CD14-positive monocyte (primary cell): ENCODE results near the gene TMEM140. TPM values are rescaled to one million over a fixed set of nuclear protein-coding genes. Genes with fewer than 3 reads are reported as not detected.

Source experiments
- DNase-seq, 3 donors: peaks; one replicate each; pipeline ENCODE4 v3.0.0-alpha.2; 2011 to 2022
- H2AFZ ChIP-seq: 2 replicates; pipeline ENCODE4 v1.6.0; 2012; ENCODE audit warnings: mild to moderate bottlenecking, low read depth, low read length, inconsistent platforms; ENCODE audit not compliant: insufficient read depth, poor library complexity, severe bottlenecking
- H3K27ac ChIP-seq, 2 donors: 1 replicate in 1 of 2; 2 replicates in 1 of 2; pipeline ENCODE4 v1.5.1; 2012 to 2013; ENCODE audit warnings: low read length in 2 of 2, control low read depth in 1 of 2, inconsistent platforms in 1 of 2, low read depth in 1 of 2, mild to moderate bottlenecking in 1 of 2
- H3K27me3 ChIP-seq, 2 donors: one replicate each; pipeline versions ENCODE4 v1.6.0 to v1.6.1; 2011 to 2013; ENCODE audit warnings: low read length in 2 of 2; ENCODE audit not compliant: control insufficient read depth in 2 of 2, insufficient read depth in 2 of 2
- H3K36me3 ChIP-seq, 2 donors: replicated peaks in 1 of 2; 1 replicate in 1 of 2; 2 replicates in 1 of 2; pipeline versions ENCODE4 v1.5.1 to v1.6.1; 2012 to 2013; ENCODE audit warnings: low read length in 2 of 2, control low read depth in 1 of 2, inconsistent platforms in 1 of 2, mild to moderate bottlenecking in 1 of 2; ENCODE audit not compliant: insufficient read depth in 2 of 2, control insufficient read depth in 1 of 2
- H3K4me1 ChIP-seq, 2 donors: 1 replicate in 1 of 2; 2 replicates in 1 of 2; pipeline versions ENCODE4 v1.5.1 to v1.6.1; 2012 to 2013; ENCODE audit warnings: low read length in 2 of 2, control low read depth in 1 of 2, inconsistent platforms in 1 of 2, mild to moderate bottlenecking in 1 of 2, moderate library complexity in 1 of 2; ENCODE audit not compliant: insufficient read depth in 2 of 2, control insufficient read depth in 1 of 2
- H3K4me2 ChIP-seq: replicated peaks from 2 replicates; pipeline ENCODE3; 2012; ENCODE audit warnings: low read length, moderate library complexity, mild to moderate bottlenecking; ENCODE audit not compliant: poor library complexity, severe bottlenecking; ENCODE audit errors: extremely low read depth
- H3K4me3 ChIP-seq, 3 experiments: fragments of 200-600 bp in 1 of 3; sonication (generic) in 1 of 3; replicated peaks in 1 of 3; 1 replicate in 2 of 3; 2 replicates in 1 of 3; pipeline ENCODE4 v1.5.1; 2011 to 2013; ENCODE audit warnings: low read length in 3 of 3, mild to moderate bottlenecking in 3 of 3, control low read depth in 2 of 3, low read depth in 2 of 3, inconsistent platforms in 1 of 3, moderate library complexity in 1 of 3
- H3K79me2 ChIP-seq: 2 replicates; pipeline ENCODE4 v1.6.0; 2012; ENCODE audit warnings: mild to moderate bottlenecking, control low read depth, inconsistent platforms, low read length, moderate library complexity; ENCODE audit not compliant: insufficient read depth
- H3K9ac ChIP-seq: 2 replicates; pipeline ENCODE4 v1.6.0; 2017; ENCODE audit warnings: low read length, mild to moderate bottlenecking; ENCODE audit not compliant: insufficient read depth, poor library complexity, severe bottlenecking
- H3K9me3 ChIP-seq, 2 donors: replicated peaks in 1 of 2; 1 replicate in 1 of 2; 2 replicates in 1 of 2; pipeline versions ENCODE4 v1.5.1 to v1.6.1; 2012 to 2013; ENCODE audit warnings: low read length in 2 of 2, control low read depth in 1 of 2; ENCODE audit not compliant: control insufficient read depth in 1 of 2, insufficient read depth in 1 of 2
- H4K20me1 ChIP-seq: 2 replicates; pipeline ENCODE4 v1.6.0; 2012; ENCODE audit warnings: mild to moderate bottlenecking, low read length, control low read depth, moderate library complexity; ENCODE audit not compliant: insufficient read depth
- H3K27ac Mint-ChIP-seq, 7 donors: one replicate each; pipeline ENCODE4 v1.8.0; 2020; ENCODE audit warnings: mild to moderate bottlenecking in 7 of 7, mixed read lengths in 7 of 7, moderate library complexity in 6 of 7, inconsistent platforms in 2 of 7
- H3K27me3 Mint-ChIP-seq, 3 donors: one replicate each; pipeline ENCODE4 v1.8.0; 2021 to 2022; ENCODE audit warnings: low read depth in 3 of 3, mild to moderate bottlenecking in 3 of 3, mixed read lengths in 3 of 3, moderate library complexity in 3 of 3, inconsistent platforms in 1 of 3
- H3K36me3 Mint-ChIP-seq, 2 donors: one replicate each; pipeline ENCODE4 v1.8.0; 2020; ENCODE audit warnings: mixed read lengths in 2 of 2, inconsistent platforms in 1 of 2, mild to moderate bottlenecking in 1 of 2
- H3K4me1 Mint-ChIP-seq: one replicate; pipeline ENCODE4 v1.8.0; 2020; ENCODE audit warnings: mild to moderate bottlenecking, mixed read lengths
- H3K4me3 Mint-ChIP-seq, 2 donors: one replicate each; pipeline ENCODE4 v1.8.0; 2020; ENCODE audit warnings: mild to moderate bottlenecking in 2 of 2, mixed read lengths in 2 of 2, moderate library complexity in 1 of 2
- H3K9me3 Mint-ChIP-seq, 7 donors: one replicate each; pipeline ENCODE4 v1.8.0; 2020 to 2022; ENCODE audit warnings: mixed read lengths in 7 of 7, mild to moderate bottlenecking in 6 of 7, moderate library complexity in 6 of 7, inconsistent platforms in 2 of 7
- WGBS: methylation state at CpG from one replicate; pipeline ENCODE4 v1.1.5; 2013; ENCODE audit warnings: missing lambda C conversion rate; ENCODE audit not compliant: insufficient coverage; 5-methylcytosine and 5-hydroxymethylcytosine counted together
- intact Hi-C, 2 donors: fragments of 100-400 bp; cut with micrococcal nuclease; formaldehyde crosslinking; loops; one replicate each; pipeline versions ENCODE4 v1.15.0 to v1.15.1; 2023
- polyA plus RNA-seq, 3 donors: library from polyadenylated mRNA; depleted of rRNA in 1 of 3; unstranded in 2 of 3; stranded (reverse) in 1 of 3; fragments of 300-500 nt in 2 of 3; fragments of >200 nt in 1 of 3; fragmentation: Illumina TruSeq in 2 of 3; gene quantifications; 1 replicate in 2 of 3; 2 replicates in 1 of 3; pipeline ENCODE4 v1.2.3, GENCODE V29; 2012 to 2021
- TF ChIP-seq, protein P1 (sequence below): fragments of 200-600 bp; IDR thresholded peaks from one replicate; pipeline ENCODE4 v1.8.0; 2022; ENCODE audit warnings: antibody characterized with exemption, mild to moderate bottlenecking

TMEM140 gene
- polyA plus RNA-seq, 3 donors: 2.9 to 14.7 (median 10.6) TPM

- Histone ChIP-seq H3K27ac (peak overlapping the region; percentile 95 to 96), H2AFZ (peak overlapping the region; percentile 4), H3K9ac (peak overlapping the region; percentile 98), H3K4me2 (peak overlapping the region; percentile 93), H3K9me3 (no peaks in the 10 kb centered on the region), H4K20me1 (peaks cover 38% of the 10 kb centered on the region), H3K4me3 (peak overlapping the region; percentile 70 to 88 (median 70)), H3K79me2 (peaks cover 54% of the 10 kb centered on the region), H3K36me3 (peaks cover 31 to 32% of the 10 kb centered on the region in 2 donors), H3K27me3 (no peaks in the 10 kb centered on the region), H3K4me1 (peaks cover 51 to 73% of the 10 kb centered on the region in 2 donors)
- TF ChIP-seq, protein P1, sequence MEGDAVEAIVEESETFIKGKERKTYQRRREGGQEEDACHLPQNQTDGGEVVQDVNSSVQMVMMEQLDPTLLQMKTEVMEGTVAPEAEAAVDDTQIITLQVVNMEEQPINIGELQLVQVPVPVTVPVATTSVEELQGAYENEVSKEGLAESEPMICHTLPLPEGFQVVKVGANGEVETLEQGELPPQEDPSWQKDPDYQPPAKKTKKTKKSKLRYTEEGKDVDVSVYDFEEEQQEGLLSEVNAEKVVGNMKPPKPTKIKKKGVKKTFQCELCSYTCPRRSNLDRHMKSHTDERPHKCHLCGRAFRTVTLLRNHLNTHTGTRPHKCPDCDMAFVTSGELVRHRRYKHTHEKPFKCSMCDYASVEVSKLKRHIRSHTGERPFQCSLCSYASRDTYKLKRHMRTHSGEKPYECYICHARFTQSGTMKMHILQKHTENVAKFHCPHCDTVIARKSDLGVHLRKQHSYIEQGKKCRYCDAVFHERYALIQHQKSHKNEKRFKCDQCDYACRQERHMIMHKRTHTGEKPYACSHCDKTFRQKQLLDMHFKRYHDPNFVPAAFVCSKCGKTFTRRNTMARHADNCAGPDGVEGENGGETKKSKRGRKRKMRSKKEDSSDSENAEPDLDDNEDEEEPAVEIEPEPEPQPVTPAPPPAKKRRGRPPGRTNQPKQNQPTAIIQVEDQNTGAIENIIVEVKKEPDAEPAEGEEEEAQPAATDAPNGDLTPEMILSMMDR: peak; percentile 51
- peak overlapping the region; percentile 85 to 90 for H3K4me3 Mint-ChIP-seq
- H3K4me1 Mint-ChIP-seq: peaks cover 61% of the 10 kb centered on the region
- 14% methylated on average over 8 of the region's 11 CpGs for WGBS
- no peaks in the 10 kb centered on the region for H3K9me3 Mint-ChIP-seq
- peaks cover 0 to 2% (median 1%) of the 10 kb centered on the region in 3 donors for H3K27me3 Mint-ChIP-seq
- intact Hi-C loops: loop anchor here in 1 of 2 donors (2.0 to 10.0 kb wide), 3 partner anchors 19 to 182 kb away; partner anchors contain the start of gene AGBL3
- peak overlapping the region; percentile 90 to 98 (median 96) for H3K27ac Mint-ChIP-seq
- DNase-seq: peak; percentile 54 to 70 (median 57)
- H3K36me3 Mint-ChIP-seq: peaks cover 44 to 45% of the 10 kb centered on the region in 2 donors
Observed at GRCh38 chr7:135169141-135169963, 21.5 kb downstream of the TMEM140 start.

GRCh38 chr7:135169964-135170273, 22.0 kb downstream of the TMEM140 start:
- Mint-ChIP-seq H3K27ac (peak overlapping the region; percentile 90 to 98 (median 96)), H3K4me1 (peaks cover 58% of the 10 kb centered on the region), H3K9me3 (no peaks in the 10 kb centered on the region), H3K36me3 (peaks cover 38 to 42% of the 10 kb centered on the region in 2 donors), H3K4me3 (peak overlapping the region; percentile 85 to 90), H3K27me3 (peaks cover 0 to 2% (median 1%) of the 10 kb centered on the region in 3 donors)
- Histone ChIP-seq H2AFZ (peak overlapping the region; percentile 86), H3K4me3 (peak overlapping the region; percentile 70 to 88 (median 70)), H3K27ac (peak overlapping the region; percentile 95 to 96), H4K20me1 (peaks cover 33% of the 10 kb centered on the region), H3K9me3 (no peaks in the 10 kb centered on the region), H3K79me2 (peaks cover 48% of the 10 kb centered on the region), H3K4me1 (peaks cover 51 to 67% of the 10 kb centered on the region in 2 donors), H3K27me3 (no peaks in the 10 kb centered on the region), H3K9ac (peak overlapping the region; percentile 98), H3K4me2 (peak overlapping the region; percentile 93), H3K36me3 (peaks cover 25 to 26% of the 10 kb centered on the region in 2 donors)
- 0% methylated on average over 17 of the region's 17 CpGs for WGBS
- peak; percentile 53 to 68 (median 66) for DNase-seq
- intact Hi-C loops: loop anchor here (2.0 to 10.0 kb wide), 4 partner anchors 19 to 183 kb away; partner anchors contain the start of genes AGBL3 (in 2 of the 2) and WDR91 (in 1 of the 2)
- TF ChIP-seq, protein P1: no peak
